PC-3 (cell line): ENCODE measurements around the gene LPIN2.

Experiments
- CTCF ChIP-seq: fragments of 300-600 bp; sonication (generic); conservative IDR thresholded peaks from 2 replicates; pipeline ENCODE4 v1.5.1; 2017; ENCODE audit warnings: antibody characterized with exemption, low read depth, mild to moderate bottlenecking, low read length
- EZH2 ChIP-seq: fragments of 300-600 bp; sonication (generic); IDR thresholded peaks from one replicate; pipeline ENCODE4 v1.6.1; 2017; ENCODE audit warnings: antibody characterized with exemption, mild to moderate bottlenecking, low read length; ENCODE audit not compliant: unreplicated experiment

DNA sequence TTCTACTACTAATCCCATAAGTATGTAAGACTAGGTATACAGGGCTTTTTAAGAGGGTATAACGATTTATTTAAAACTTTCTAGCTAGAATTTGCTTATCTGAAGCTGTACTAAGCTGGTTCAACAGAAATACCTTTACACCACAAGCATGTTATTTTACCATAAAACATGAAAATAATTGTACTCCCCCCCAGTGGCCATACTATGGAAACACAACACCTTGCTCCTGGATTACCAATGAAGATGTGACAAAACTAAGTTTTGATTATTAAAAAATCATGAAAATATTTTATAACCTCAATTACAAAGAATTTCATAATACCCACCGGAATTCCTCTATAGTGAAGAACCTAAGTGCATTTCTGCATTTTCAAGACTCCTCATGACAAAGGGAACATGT is 27.3 kb downstream of the LPIN2 start:
- TF ChIP-seq CTCF = peak; percentile 79
- TF ChIP-seq EZH2 = no peak
